ENCODE measurements around the gene SLC2A8. TPM values are rescaled to one million over a fixed set of nuclear protein-coding genes. Genes with fewer than 3 reads are reported as not detected.

SLC2A8 gene
- total and polyA plus RNA-seq, 2 donors (not counting 1 experiment from before 2014, with no cell fraction given), result 8.3 to 14.2 TPM

DNA sequence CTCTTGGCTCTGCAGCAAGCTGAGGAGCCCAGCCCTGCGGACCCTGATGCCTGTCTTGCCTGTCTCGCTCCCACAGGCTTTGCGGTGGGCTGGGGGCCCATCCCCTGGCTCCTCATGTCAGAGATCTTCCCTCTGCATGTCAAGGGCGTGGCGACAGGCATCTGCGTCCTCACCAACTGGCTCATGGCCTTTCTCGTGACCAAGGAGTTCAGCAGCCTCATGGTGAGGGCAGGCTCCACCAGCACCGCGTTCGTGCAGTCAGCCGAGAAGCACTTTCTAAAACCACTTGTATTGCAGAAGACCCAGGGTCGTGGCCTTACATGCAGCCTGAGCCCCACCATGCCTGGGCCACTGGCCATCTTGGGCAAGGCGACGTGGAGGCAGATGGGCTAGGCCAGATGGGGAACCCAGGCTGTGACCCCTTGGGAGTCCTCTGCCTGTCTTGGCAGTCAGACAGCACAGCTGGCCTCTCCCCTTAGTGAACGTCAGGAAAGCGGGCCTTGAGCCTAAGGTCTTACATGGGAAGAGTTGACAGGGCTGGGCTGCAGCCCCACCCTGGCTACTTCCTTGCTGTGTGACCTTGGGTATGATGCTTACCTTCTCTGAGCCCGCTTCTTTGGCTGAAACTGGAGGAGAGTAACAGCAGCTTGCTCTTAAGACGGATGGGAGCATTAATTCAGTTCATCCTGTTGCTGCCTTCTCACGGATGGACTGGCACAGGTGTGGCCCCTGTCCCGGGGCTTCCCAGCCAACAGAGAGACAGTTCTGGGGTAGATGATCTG lies 8.6 kb downstream of the SLC2A8 start:
- Histone ChIP-seq H3K4me3 (ENCODE audit: control extremely low read depth in 1 of 5, extremely low read depth in 1 of 5, insufficient read depth in 1 of 5, low read depth in 2 of 5, low read length in 4 of 5) (no peak overlapping the region), H4K20me1 (ENCODE audit: control insufficient read depth, insufficient read depth, low read length, poor library complexity, severe bottlenecking) (no peaks in the 10 kb centered on the region), H3K79me2 (ENCODE audit: control insufficient read depth, insufficient read depth, low read length) (no peaks in the 10 kb centered on the region), H3K27ac (ENCODE audit: low read length in 2 of 2) (no peak overlapping the region), H3K4me2 (replicated peaks; ENCODE audit: low read depth, low read length, poor library complexity, severe bottlenecking) (no peak overlapping the region), H3K9ac (ENCODE audit: low read length) (no peak overlapping the region), H3K9me3 (ENCODE audit: control extremely low read depth in 1 of 3, control insufficient read depth in 2 of 3, insufficient read depth in 1 of 3, low read length in 2 of 3) (no peaks in the 10 kb centered on the region), H3K36me3 (replicated peaks in 1 of 2; ENCODE audit: control extremely low read depth in 1 of 2, control insufficient read depth in 1 of 2, extremely low read depth in 1 of 2, insufficient read depth in 2 of 2, low read length in 1 of 2) (peaks cover 0 to 5% of the 10 kb centered on the region in 2 experiments), H2AFZ (ENCODE audit: insufficient read depth, low read depth, low read length, poor library complexity, severe bottlenecking) (no peak overlapping the region), H3K4me1 (ENCODE audit: control insufficient read depth in 2 of 2, insufficient read depth in 2 of 2, low read length in 2 of 2) (no peaks in the 10 kb centered on the region), H3K27me3 (replicated peaks in 1 of 4; ENCODE audit: control extremely low read depth in 1 of 4, control insufficient read depth in 3 of 4, insufficient read depth in 4 of 4, low read length in 3 of 4) (no peaks in the 10 kb centered on the region)
- Mint-ChIP-seq H3K27me3 (no peaks in the 10 kb centered on the region), H3K9me3 (ENCODE audit: insufficient read depth) (no peaks in the 10 kb centered on the region), H3K4me3 (no peak overlapping the region), H3K27ac (no peak overlapping the region), H3K4me1 (no peaks in the 10 kb centered on the region)
- 97% methylated on average over 20 of the region's 20 CpGs for WGBS (ENCODE audit: insufficient coverage)
- ChIA-PET CTCF (interaction anchor here (1.3 kb wide), 1 partner anchor 18 kb away, joined by 3 read pairs; no protein-coding TSS in a partner anchor), POLR2A (no interaction called here)
- DNase-seq (no peak), ATAC-seq (ENCODE audit: low read depth) (no peak)
- intact Hi-C loops (cut with micrococcal nuclease), result no loop called here
- TF ChIP-seq EZH2 (IDR thresholded peaks at IDR 0.05; ENCODE audit: borderline replicate concordance, insufficient read depth, low read depth, low read length, poor library complexity, severe bottlenecking), result no peak
- TF ChIP-seq, protein P1, sequence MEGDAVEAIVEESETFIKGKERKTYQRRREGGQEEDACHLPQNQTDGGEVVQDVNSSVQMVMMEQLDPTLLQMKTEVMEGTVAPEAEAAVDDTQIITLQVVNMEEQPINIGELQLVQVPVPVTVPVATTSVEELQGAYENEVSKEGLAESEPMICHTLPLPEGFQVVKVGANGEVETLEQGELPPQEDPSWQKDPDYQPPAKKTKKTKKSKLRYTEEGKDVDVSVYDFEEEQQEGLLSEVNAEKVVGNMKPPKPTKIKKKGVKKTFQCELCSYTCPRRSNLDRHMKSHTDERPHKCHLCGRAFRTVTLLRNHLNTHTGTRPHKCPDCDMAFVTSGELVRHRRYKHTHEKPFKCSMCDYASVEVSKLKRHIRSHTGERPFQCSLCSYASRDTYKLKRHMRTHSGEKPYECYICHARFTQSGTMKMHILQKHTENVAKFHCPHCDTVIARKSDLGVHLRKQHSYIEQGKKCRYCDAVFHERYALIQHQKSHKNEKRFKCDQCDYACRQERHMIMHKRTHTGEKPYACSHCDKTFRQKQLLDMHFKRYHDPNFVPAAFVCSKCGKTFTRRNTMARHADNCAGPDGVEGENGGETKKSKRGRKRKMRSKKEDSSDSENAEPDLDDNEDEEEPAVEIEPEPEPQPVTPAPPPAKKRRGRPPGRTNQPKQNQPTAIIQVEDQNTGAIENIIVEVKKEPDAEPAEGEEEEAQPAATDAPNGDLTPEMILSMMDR (IDR thresholded peaks at IDR 0.05), result no peak

DNA sequence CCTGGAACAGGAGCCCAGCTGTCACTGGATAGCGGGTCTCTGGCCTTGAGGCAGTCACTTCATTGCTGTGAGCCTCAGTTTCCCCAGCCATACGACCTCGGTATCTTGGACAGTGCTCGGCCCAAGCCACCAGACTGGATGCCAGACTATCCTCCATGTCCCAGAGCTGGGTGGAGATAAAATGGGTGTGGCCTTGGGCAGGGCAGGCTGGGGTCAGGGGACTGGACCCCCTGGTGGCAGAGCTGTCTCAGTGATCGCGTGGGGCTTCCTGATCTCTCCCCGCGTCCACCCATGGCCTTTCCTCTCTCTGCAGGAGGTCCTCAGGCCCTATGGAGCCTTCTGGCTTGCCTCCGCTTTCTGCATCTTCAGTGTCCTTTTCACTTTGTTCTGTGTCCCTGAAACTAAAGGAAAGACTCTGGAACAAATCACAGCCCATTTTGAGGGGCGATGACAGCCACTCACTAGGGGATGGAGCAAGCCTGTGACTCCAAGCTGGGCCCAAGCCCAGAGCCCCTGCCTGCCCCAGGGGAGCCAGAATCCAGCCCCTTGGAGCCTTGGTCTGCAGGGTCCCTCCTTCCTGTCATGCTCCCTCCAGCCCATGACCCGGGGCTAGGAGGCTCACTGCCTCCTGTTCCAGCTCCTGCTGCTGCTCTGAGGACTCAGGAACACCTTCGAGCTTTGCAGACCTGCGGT lies 10.0 kb downstream of the SLC2A8 start:
- no peak overlapping the region for H3K9ac ChIP-seq (ENCODE audit: low read length)
- no peak overlapping the region for H3K27ac Mint-ChIP-seq
- H3K27me3 Mint-ChIP-seq, result no peaks in the 10 kb centered on the region
- WGBS (ENCODE audit: insufficient coverage), result over 99% methylated on average over 13 of the region's 13 CpGs
- H3K4me3 Mint-ChIP-seq, result no peak overlapping the region
- no peak overlapping the region for H2AFZ ChIP-seq (ENCODE audit: insufficient read depth, low read depth, low read length, poor library complexity, severe bottlenecking)
- no peak overlapping the region for H3K4me2 ChIP-seq (replicated peaks; ENCODE audit: low read depth, low read length, poor library complexity, severe bottlenecking)
- ChIA-PET CTCF (no interaction called here), POLR2A (no interaction called here)
- no peak for DNase-seq
- intact Hi-C loops (cut with micrococcal nuclease), result no loop called here
- peaks cover 3 to 5% of the 10 kb centered on the region in 2 donors for H3K4me1 ChIP-seq (ENCODE audit: control insufficient read depth in 2 of 2, insufficient read depth in 2 of 2, low read length in 2 of 2)
- H3K9me3 ChIP-seq (ENCODE audit: control extremely low read depth in 1 of 3, control insufficient read depth in 2 of 3, insufficient read depth in 1 of 3, low read length in 2 of 3), result no peaks in the 10 kb centered on the region
- no peak for ATAC-seq (ENCODE audit: low read depth)
- no peaks in the 10 kb centered on the region for H3K9me3 Mint-ChIP-seq (ENCODE audit: insufficient read depth)
- TF ChIP-seq, protein P1 (IDR thresholded peaks at IDR 0.05), result no peak
- no peaks in the 10 kb centered on the region for H4K20me1 ChIP-seq (ENCODE audit: control insufficient read depth, insufficient read depth, low read length, poor library complexity, severe bottlenecking)
- no peak overlapping the region for H3K4me3 ChIP-seq (ENCODE audit: control extremely low read depth in 1 of 5, extremely low read depth in 1 of 5, insufficient read depth in 1 of 5, low read depth in 2 of 5, low read length in 4 of 5)
- peaks cover 7% of the 10 kb centered on the region for H3K4me1 Mint-ChIP-seq
- no peaks in the 10 kb centered on the region for H3K27me3 ChIP-seq (replicated peaks in 1 of 4; ENCODE audit: control extremely low read depth in 1 of 4, control insufficient read depth in 3 of 4, insufficient read depth in 4 of 4, low read length in 3 of 4)
- peaks cover 0 to 5% of the 10 kb centered on the region in 2 experiments for H3K36me3 ChIP-seq (replicated peaks in 1 of 2; ENCODE audit: control extremely low read depth in 1 of 2, control insufficient read depth in 1 of 2, extremely low read depth in 1 of 2, insufficient read depth in 2 of 2, low read length in 1 of 2)
- H3K79me2 ChIP-seq (ENCODE audit: control insufficient read depth, insufficient read depth, low read length), result no peaks in the 10 kb centered on the region
- H3K27ac ChIP-seq (ENCODE audit: low read length in 2 of 2), result no peak overlapping the region
